Measurements from ENCODE around the gene KLF11. TPM values are rescaled to one million over a fixed set of nuclear protein-coding genes. Genes with fewer than 3 reads are reported as not detected.

Gene KLF11
- total and polyA plus RNA-seq, 2 donors (not counting 3 experiments of a cell fraction or from before 2014, with no cell fraction given): 10.5 to 11.3 TPM

- FAIRE-seq (no peak), DNase-seq (ENCODE audit: low read depth, low spot score) (no peak)
- Histone ChIP-seq H3K4me1 (ENCODE audit: control insufficient read depth, extremely low read depth, insufficient read depth, low read length) (peaks cover 20% of the 10 kb centered on the region), H3K9me3 (replicated peaks; ENCODE audit: control insufficient read depth, insufficient read depth, low read length) (no peaks in the 10 kb centered on the region), H3K4me3 (replicated peaks in 1 of 3; ENCODE audit: insufficient read depth in 1 of 3, low read depth in 1 of 3, low read length in 3 of 3) (no peak overlapping the region), H3K4me2 (ENCODE audit: insufficient read depth, low read length) (no peak overlapping the region), H3K79me2 (ENCODE audit: control insufficient read depth, insufficient read depth, low read length) (no peaks in the 10 kb centered on the region), H2AFZ (ENCODE audit: low read depth, low read length) (no peak overlapping the region), H3K36me3 (ENCODE audit: control insufficient read depth in 2 of 2, extremely low read depth in 1 of 2, insufficient read depth in 2 of 2, low read length in 2 of 2) (no peaks in the 10 kb centered on the region), H3K27ac (ENCODE audit: insufficient read depth, low read depth, low read length) (no peak overlapping the region), H3K9me1 (replicated peaks; ENCODE audit: control insufficient read depth, extremely low read depth, insufficient read depth, low read length) (no peaks in the 10 kb centered on the region), H3K27me3 (ENCODE audit: control insufficient read depth in 2 of 2, insufficient read depth in 2 of 2, low read length in 2 of 2) (no peaks in the 10 kb centered on the region), H3K9ac (replicated peaks; ENCODE audit: extremely low read depth, insufficient read depth, low read length) (no peak overlapping the region), H4K20me1 (replicated peaks; ENCODE audit: control insufficient read depth, extremely low read depth, insufficient read depth, low read length) (no peaks in the 10 kb centered on the region)
- TF ChIP-seq CTCF (IDR thresholded peaks at IDR 0.05; ENCODE audit: extremely low read depth in 1 of 2, insufficient read depth in 1 of 2, low read depth in 1 of 2, low read length in 2 of 2) (no peak), MAX (IDR thresholded peaks at IDR 0.05; ENCODE audit: insufficient read depth, insufficient read length) (no peak), GATA2 (IDR thresholded peaks at IDR 0.05; ENCODE audit: insufficient read depth, insufficient read length, low read depth, low read length) (no peak), EZH2 (IDR thresholded peaks at IDR 0.05; ENCODE audit: borderline replicate concordance, low read depth, low read length, severe bottlenecking) (no peak), POLR2AphosphoS5 (IDR thresholded peaks at IDR 0.05; ENCODE audit: insufficient read depth, low read depth, low read length) (no peak), POLR2A (IDR thresholded peaks at IDR 0.05; ENCODE audit: low read depth, low read length) (no peak), MYC (IDR thresholded peaks at IDR 0.05; ENCODE audit: low read depth, low read length) (no peak), FOS (IDR thresholded peaks at IDR 0.05; ENCODE audit: borderline replicate concordance, insufficient read depth, low read length) (no peak)
- intact Hi-C loops (cut with micrococcal nuclease): no loop called here
- BruUV-seq (replicated peaks): no TSS peak
- dilution Hi-C loops (cut with MboI; ENCODE audit: extremely low pct_ligation_motif_present, low sequenced_read_pairs): no loop called here
- ChIA-PET CTCF (interaction anchor here (0.8 to 4.2 kb wide), 2 partner anchors 13 to 15 kb away, joined by 3 to 35 read pairs; no protein-coding TSS in a partner anchor), POLR2A (no interaction called here)
These were observed 45.4 kb upstream of the KLF11 start for GRCh38 chr2:9997936-9998335.

Data from endothelial cell of umbilical vein (primary cell).